A549 (cell line): Measurements from ENCODE around the gene NOS1AP. TPM values are rescaled to one million over a fixed set of nuclear protein-coding genes. Genes with fewer than 3 reads are reported as not detected.

Source experiments
- polyA plus RNA-seq, 4 experiments: library from polyadenylated mRNA; depleted of rRNA in 3 of 4; stranded (reverse); fragments of >200 nt; fragmentation: RNase III in 1 of 4; extraction: RNeasy Plus Mini Kit Qiagen cat#74134 plus additional on column Dnase treatment in 1 of 4; gene quantifications; 2 replicates in 3 of 4; 3 replicates in 1 of 4; pipeline ENCODE4 v1.2.3, GENCODE V29; 2011 to 2017
- small RNA-seq, 6 experiments: library from RNA; depleted of rRNA; stranded (forward); fragments of <200 nt; gene quantifications; one replicate each; pipeline ENCODE3, GENCODE V24; 2012

The NOS1AP gene
- polyA plus RNA-seq, 2 of the 4 experiments (the other 2 are of a cell fraction), result 0.17 to 0.25 TPM

Small RNAs within 50 kb of the gene (small RNA-seq; reads per million reads assigned to genes)
- gene MIR4654 (0 reads per million in 6 experiments), gene MIR556 (0 to 10.7 (median 5.1) reads per million in 6 experiments), gene RNA5SP61 (0 reads per million in 6 experiments)

Other genes starting within 250 kb of the NOS1AP start
- gene OLFML2B, start 45.8 kb upstream of the NOS1AP start, polyA plus RNA-seq (2011; rRNA removed), result 0.10 and 0.21 TPM in 2 replicates
- 0.45 to 0.79 TPM (median 0.75 TPM) in 3 replicates for gene OLFML2B, start 45.8 kb upstream of the NOS1AP start, polyA plus RNA-seq (2017; fragmentation: RNase III; extraction: RNeasy Plus Mini Kit Qiagen cat#74134 plus additional on column Dnase treatment)